HCT116 (cell line): ENCODE measurements around the gene GOSR1. TPM values are rescaled to one million over a fixed set of nuclear protein-coding genes. Genes with fewer than 3 reads are reported as not detected.

Source experiments
- ATAC-seq: fragments of 200-7000 bp; cut with Tn5 transposase; 2 replicates; pipeline ENCODE4 v1.9.1; 2020; ENCODE audit warnings: mild to moderate bottlenecking, moderate library complexity
- BruUV-seq: library from RNA; stranded (reverse); fragments of 400-500 nt; replicated peaks from 2 replicates; lab custom pipeline; 2021; lab: Mats Ljungman, UMichigan
- CTCF ChIA-PET: fragments of 300-600 bp; sonication (Branson Sonifier 250); formaldehyde crosslinking; loops from one replicate; lab custom pipeline; 2021; ENCODE audit warnings: antibody characterized with exemption; lab: Charles Lee
- POLR2A ChIA-PET: fragments of 300-600, 350-600 bp; sonication (Branson Sonifier 250); formaldehyde crosslinking; loops from one replicate; lab custom pipeline; 2021; ENCODE audit warnings: antibody characterized with exemption; lab: Charles Lee
- RAD21 ChIA-PET, 2 experiments: fragments of 300-600 bp; sonication (Branson Sonifier 250); formaldehyde crosslinking; loops; one replicate each; lab custom pipeline; 2023; ENCODE audit warnings: low total read pairs in 2 of 2; ENCODE audit not compliant: uncharacterized antibody in 2 of 2, unreplicated experiment in 2 of 2, low non-redundant PET in 1 of 2; lab: Charles Lee
- DNase-seq: peaks from one replicate; pipeline ENCODE4 v3.0.0-alpha.2; 2010; ENCODE audit warnings: low read depth, low spot score
- H2AFZ ChIP-seq: fragments of 200-600 bp; shearing (Covaris generic), sonication (generic); 2 replicates; pipeline ENCODE4 v1.6.1; 2017; ENCODE audit warnings: low read depth, mixed run types, mixed read lengths, antibody characterized with exemption, low read length; ENCODE audit not compliant: poor library complexity, severe bottlenecking
- H3K27ac ChIP-seq: 2 replicates; pipeline ENCODE4 v1.5.1; 2012; ENCODE audit warnings: low read depth, low read length
- H3K27me3 ChIP-seq: fragments of 200-600 bp; sonication (generic); 2 replicates; pipeline ENCODE4 v1.6.1; 2016; ENCODE audit warnings: mixed run types, low read length, mixed read lengths; ENCODE audit not compliant: insufficient read depth
- H3K36me3 ChIP-seq, 2 experiments: fragments of 200-500 bp in 1 of 2; fragments of 200-600 bp in 1 of 2; sonication (Bioruptor generic) in 1 of 2; sonication (generic) in 1 of 2; 2 replicates each; pipeline versions ENCODE4 v1.5.1 to v1.6.1; 2014 to 2016; ENCODE audit warnings: low read length in 2 of 2, inconsistent platforms in 1 of 2, mixed read lengths in 1 of 2, mixed run types in 1 of 2; ENCODE audit not compliant: insufficient read depth in 2 of 2, control insufficient read depth in 1 of 2
- H3K4me1 ChIP-seq, 2 experiments: fragments of 200-600 bp in 1 of 2; sonication (generic) in 1 of 2; 2 replicates each; pipeline versions ENCODE4 v1.5.1 to v1.6.1; 2012 to 2017; ENCODE audit warnings: low read length in 2 of 2, inconsistent platforms in 1 of 2, mild to moderate bottlenecking in 1 of 2, mixed read lengths in 1 of 2, mixed run types in 1 of 2, moderate library complexity in 1 of 2; ENCODE audit not compliant: insufficient read depth in 2 of 2, control insufficient read depth in 1 of 2
- H3K4me2 ChIP-seq: fragments of 200-600 bp; sonication (generic); 2 replicates; pipeline ENCODE4 v1.6.1; 2017; ENCODE audit warnings: mixed run types, low read length, mixed read lengths
- H3K4me3 ChIP-seq, 2 experiments: fragments of 200-600 bp in 1 of 2; sonication (generic) in 1 of 2; replicated peaks in 1 of 2; 2 replicates each; pipeline ENCODE4 v1.5.1; 2011 to 2016; ENCODE audit warnings: low read length in 2 of 2, control low read depth in 1 of 2, low read depth in 1 of 2, mild to moderate bottlenecking in 1 of 2, mixed read lengths in 1 of 2, mixed run types in 1 of 2
- H3K79me2 ChIP-seq: fragments of 200-600 bp; sonication (generic); 2 replicates; pipeline ENCODE4 v1.6.1; 2017; ENCODE audit warnings: mild to moderate bottlenecking, mixed run types, low read length, moderate library complexity, mixed read lengths; ENCODE audit not compliant: insufficient read depth
- H3K9ac ChIP-seq: fragments of 200-600 bp; sonication (generic); 2 replicates; pipeline ENCODE4 v1.6.1; 2016; ENCODE audit warnings: low read length, mixed read lengths
- H3K9me2 ChIP-seq: fragments of 200-600 bp; sonication (generic), shearing (Covaris generic); 2 replicates; pipeline ENCODE4 v1.6.1; 2017; ENCODE audit warnings: mixed run types, mild to moderate bottlenecking, moderate library complexity; ENCODE audit not compliant: insufficient read depth
- H3K9me3 ChIP-seq, 2 experiments: fragments of 200-500 bp in 1 of 2; fragments of 200-600 bp in 1 of 2; sonication (Bioruptor generic) in 1 of 2; sonication (generic) in 1 of 2; 2 replicates each; pipeline ENCODE4 v1.6.1; 2014 to 2017; ENCODE audit warnings: low read length in 2 of 2, mixed read lengths in 2 of 2, inconsistent platforms in 1 of 2, low read depth in 1 of 2, mild to moderate bottlenecking in 1 of 2, mixed run types in 1 of 2, moderate library complexity in 1 of 2; ENCODE audit not compliant: control insufficient read depth in 1 of 2, insufficient read depth in 1 of 2
- H4K20me1 ChIP-seq: fragments of 200-600 bp; sonication (generic), shearing (Covaris generic); 2 replicates; pipeline ENCODE4 v1.6.1; 2017; ENCODE audit warnings: mixed run types, mild to moderate bottlenecking, moderate library complexity; ENCODE audit not compliant: insufficient read depth
- CEBPB ChIP-seq: IDR thresholded peaks from 2 replicates; pipeline ENCODE4 v1.6.1; 2012; ENCODE audit warnings: low read depth
- ELF1 ChIP-seq: IDR thresholded peaks from 2 replicates; pipeline ENCODE4 v1.6.1; 2012; ENCODE audit warnings: low read depth, borderline replicate concordance
- EZH2 ChIP-seq: fragments of 200-600 bp; sonication (generic); IDR thresholded peaks from 2 replicates; pipeline ENCODE4 v1.6.1; 2017; ENCODE audit warnings: antibody characterized with exemption, mixed run types
- EZH2phosphoT487 ChIP-seq: fragments of 200-600 bp; IDR thresholded peaks from 2 replicates; pipeline ENCODE4 v1.6.1; 2018; ENCODE audit warnings: antibody characterized with exemption, borderline replicate concordance
- FOSL1 ChIP-seq: IDR thresholded peaks from 2 replicates; pipeline ENCODE4 v1.6.1; 2012; ENCODE audit warnings: low read depth
- SIN3A ChIP-seq: IDR thresholded peaks from 2 replicates; pipeline ENCODE4 v1.6.1; 2012; ENCODE audit warnings: low read depth
- SP1 ChIP-seq: IDR thresholded peaks from 2 replicates; pipeline ENCODE4 v1.6.1; 2012; ENCODE audit warnings: low read depth
- YY1 ChIP-seq: IDR thresholded peaks from 2 replicates; pipeline ENCODE4 v1.6.1; 2011; ENCODE audit warnings: low read length, low read depth, moderate library complexity, mild to moderate bottlenecking; ENCODE audit not compliant: insufficient replicate concordance; ENCODE audit errors: extremely low read depth
- ZBTB33 ChIP-seq: IDR thresholded peaks from 2 replicates; pipeline ENCODE4 v1.6.1; 2011; ENCODE audit warnings: mild to moderate bottlenecking, low read length, moderate library complexity; ENCODE audit not compliant: insufficient replicate concordance; ENCODE audit errors: extremely low read depth
- ZFX ChIP-seq: fragments of 450-650 bp; IDR thresholded peaks from 2 replicates; pipeline ENCODE4 v1.6.1; 2017
- ZNF274 ChIP-seq: fragments of 200-500 bp; sonication (Bioruptor generic); IDR thresholded peaks from 2 replicates; pipeline ENCODE4 v1.6.1; 2014; ENCODE audit warnings: mild to moderate bottlenecking, low read depth, low read length, inconsistent platforms
- intact Hi-C: fragments of 100-400 bp; cut with micrococcal nuclease; formaldehyde crosslinking; loops from 2 replicates; pipeline ENCODE4 v1.10.0; 2022
- total RNA-seq: library from RNA; stranded (reverse); gene quantifications from one replicate; pipeline ENCODE4 v1.2.1, GENCODE V29; 2021; ENCODE audit not compliant: unreplicated experiment
- TF ChIP-seq, protein P1 (sequence below): IDR thresholded peaks from 2 replicates; pipeline ENCODE4 v1.6.1; 2012; ENCODE audit warnings: low read depth

The GOSR1 gene
- total RNA-seq, 1 experiment from 2014 or later, result 48.8 TPM

DNA sequence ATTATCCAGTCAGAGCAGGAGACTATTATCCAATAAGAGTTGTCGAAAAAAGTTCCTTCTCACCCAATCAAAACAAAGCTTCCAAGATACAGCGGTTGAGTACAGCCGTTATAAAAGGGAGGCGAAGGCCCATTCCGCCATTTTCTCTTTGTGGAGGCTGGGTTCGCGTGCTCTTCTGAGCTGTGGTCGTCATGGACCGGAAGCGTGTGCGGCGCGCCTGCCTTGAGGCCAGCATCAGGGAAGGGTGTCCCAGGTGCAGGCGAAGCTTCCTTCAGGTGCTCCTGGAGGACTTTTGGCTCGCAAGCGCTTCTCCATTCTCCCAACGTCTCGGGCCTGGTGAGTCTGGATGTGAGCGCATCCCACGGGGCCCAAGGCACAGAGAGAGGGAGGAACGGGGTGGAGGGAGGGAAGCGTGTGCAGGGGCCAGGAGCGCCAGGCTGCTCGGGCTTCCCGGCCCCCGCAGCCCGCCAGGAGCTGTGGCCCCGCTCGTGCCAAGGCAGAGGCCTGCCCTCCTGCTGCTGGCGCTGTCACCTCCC is 99.2 kb downstream of the GOSR1 start:
- no peaks in the 10 kb centered on the region for H3K9me3 ChIP-seq
- ChIA-PET CTCF (no interaction called here), POLR2A (no interaction called here)
- H3K9ac ChIP-seq, result no peak overlapping the region
- H3K9me2 ChIP-seq, result no peaks in the 10 kb centered on the region
- no TSS peak for BruUV-seq
- no peak for DNase-seq
- no peak overlapping the region for H3K4me3 ChIP-seq
- TF ChIP-seq SP1, result no peak
- no peak for TF ChIP-seq ZNF274
- TF ChIP-seq, protein P1, sequence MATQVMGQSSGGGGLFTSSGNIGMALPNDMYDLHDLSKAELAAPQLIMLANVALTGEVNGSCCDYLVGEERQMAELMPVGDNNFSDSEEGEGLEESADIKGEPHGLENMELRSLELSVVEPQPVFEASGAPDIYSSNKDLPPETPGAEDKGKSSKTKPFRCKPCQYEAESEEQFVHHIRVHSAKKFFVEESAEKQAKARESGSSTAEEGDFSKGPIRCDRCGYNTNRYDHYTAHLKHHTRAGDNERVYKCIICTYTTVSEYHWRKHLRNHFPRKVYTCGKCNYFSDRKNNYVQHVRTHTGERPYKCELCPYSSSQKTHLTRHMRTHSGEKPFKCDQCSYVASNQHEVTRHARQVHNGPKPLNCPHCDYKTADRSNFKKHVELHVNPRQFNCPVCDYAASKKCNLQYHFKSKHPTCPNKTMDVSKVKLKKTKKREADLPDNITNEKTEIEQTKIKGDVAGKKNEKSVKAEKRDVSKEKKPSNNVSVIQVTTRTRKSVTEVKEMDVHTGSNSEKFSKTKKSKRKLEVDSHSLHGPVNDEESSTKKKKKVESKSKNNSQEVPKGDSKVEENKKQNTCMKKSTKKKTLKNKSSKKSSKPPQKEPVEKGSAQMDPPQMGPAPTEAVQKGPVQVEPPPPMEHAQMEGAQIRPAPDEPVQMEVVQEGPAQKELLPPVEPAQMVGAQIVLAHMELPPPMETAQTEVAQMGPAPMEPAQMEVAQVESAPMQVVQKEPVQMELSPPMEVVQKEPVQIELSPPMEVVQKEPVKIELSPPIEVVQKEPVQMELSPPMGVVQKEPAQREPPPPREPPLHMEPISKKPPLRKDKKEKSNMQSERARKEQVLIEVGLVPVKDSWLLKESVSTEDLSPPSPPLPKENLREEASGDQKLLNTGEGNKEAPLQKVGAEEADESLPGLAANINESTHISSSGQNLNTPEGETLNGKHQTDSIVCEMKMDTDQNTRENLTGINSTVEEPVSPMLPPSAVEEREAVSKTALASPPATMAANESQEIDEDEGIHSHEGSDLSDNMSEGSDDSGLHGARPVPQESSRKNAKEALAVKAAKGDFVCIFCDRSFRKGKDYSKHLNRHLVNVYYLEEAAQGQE, result no peak
- no peak for TF ChIP-seq SIN3A
- TF ChIP-seq YY1, result no peak
- TF ChIP-seq EZH2phosphoT487, result no peak
- no peak for TF ChIP-seq FOSL1
- TF ChIP-seq ELF1, result no peak
- no peak for TF ChIP-seq CEBPB
- no peak for TF ChIP-seq EZH2
- TF ChIP-seq ZBTB33, result no peak
- no peak for TF ChIP-seq ZFX
- TF ChIP-seq, all 23 proteins: peak for 0
- H3K4me1 ChIP-seq, result no peaks in the 10 kb centered on the region
- no peaks in the 10 kb centered on the region for H3K79me2 ChIP-seq
- no peaks in the 10 kb centered on the region for H3K27me3 ChIP-seq
- ATAC-seq, result no peak
- intact Hi-C loops, result no loop called here
- RAD21 ChIA-PET, result no interaction called here
- no peak overlapping the region for H2AFZ ChIP-seq
- H4K20me1 ChIP-seq, result no peaks in the 10 kb centered on the region
- no peaks in the 10 kb centered on the region for H3K36me3 ChIP-seq
- H3K27ac ChIP-seq, result no peak overlapping the region
- no peak overlapping the region for H3K4me2 ChIP-seq

Other genes starting within 250 kb of the GOSR1 start
- 0.30 TPM for gene SLC6A4, start 241.7 kb upstream of the GOSR1 start, total RNA-seq
- gene BLMH, start 185.5 kb upstream of the GOSR1 start, total RNA-seq, result 51.2 TPM
- gene TMIGD1, start 143.4 kb upstream of the GOSR1 start, total RNA-seq, result not detected
- 47.2 TPM for gene CPD, start 98.5 kb upstream of the GOSR1 start, total RNA-seq